K562 (cell line): ENCODE results near the gene STX1A. TPM values are rescaled to one million over a fixed set of nuclear protein-coding genes. Genes with fewer than 3 reads are reported as not detected.
"Not testable (repeated sequence)": the region's sequence is repeated elsewhere in the genome, so short reads cannot be mapped to it uniquely, and the experiment has no call there.

ENCODE experiments used
- ATAC-seq: fragments of 200-7000 bp; cut with Tn5 transposase; 3 replicates; pipeline ENCODE4 v1.9.1; 2020; ENCODE audit warnings: moderate library complexity
- BruUV-seq: library from RNA; stranded (reverse); fragments of 400-500 nt; replicated peaks from 2 replicates; lab custom pipeline; 2021; lab: Mats Ljungman, UMichigan
- CTCF ChIA-PET: fragments of 300-600 bp; formaldehyde crosslinking; extraction: SDS; loops from one replicate; lab custom pipeline; 2021; ENCODE audit warnings: low intra/inter-chr PET ratio; lab: Yijun Ruan, JAX
- POLR2A ChIA-PET: fragments of 300-600, 350-650 bp; sonication (Branson Sonifier 250); formaldehyde crosslinking; extraction: SDS; loops from one replicate; lab custom pipeline; 2021; ENCODE audit warnings: antibody characterized with exemption, inconsistent platforms; lab: Yijun Ruan, JAX
- DNase-seq, 4 experiments: peaks; one replicate each; pipeline versions ENCODE4 v3.0.0 to v3.0.0-alpha.2; 2011 to 2018; ENCODE audit warnings: low spot score in 3 of 4, mixed read lengths in 3 of 4; ENCODE audit errors: extremely low read depth in 1 of 4
- FAIRE-seq: peaks from 2 replicates; lab custom pipeline; 2011; peaks lifted over from hg19 to GRCh38; lab: Jason Lieb, UNC
- H2AFZ ChIP-seq: 2 replicates; pipeline ENCODE4 v1.6.0; 2011; ENCODE audit warnings: low read depth, low read length, control low read depth, inconsistent platforms
- H3K27ac ChIP-seq: fragments of 200-600 bp; 3 replicates; pipeline ENCODE4 v1.8.0; 2011; ENCODE audit warnings: low read depth, mild to moderate bottlenecking, control low read depth, inconsistent platforms, low read length, moderate library complexity, mixed read lengths; ENCODE audit errors: extremely low read depth
- H3K27me3 ChIP-seq, 2 experiments: fragments of 300-600 bp in 1 of 2; 2 replicates in 1 of 2; 3 replicates in 1 of 2; pipeline versions ENCODE4 v1.6.0 to v1.8.0; 2011; ENCODE audit warnings: inconsistent platforms in 2 of 2, low read length in 2 of 2, mild to moderate bottlenecking in 1 of 2, mixed read lengths in 1 of 2, moderate library complexity in 1 of 2; ENCODE audit not compliant: control insufficient read depth in 2 of 2, insufficient read depth in 2 of 2
- H3K36me3 ChIP-seq: fragments of 300-600 bp; 3 replicates; pipeline ENCODE4 v1.8.0; 2011; ENCODE audit warnings: mild to moderate bottlenecking, low read length, inconsistent platforms; ENCODE audit not compliant: control insufficient read depth, insufficient read depth
- H3K4me1 ChIP-seq, 2 experiments: fragments of 200-600 bp in 1 of 2; replicated peaks in 1 of 2; 2 replicates in 1 of 2; 3 replicates in 1 of 2; pipeline versions ENCODE4 v1.5.1 to v1.8.0; 2011; ENCODE audit warnings: inconsistent platforms in 2 of 2, low read length in 2 of 2, mild to moderate bottlenecking in 1 of 2, mixed read lengths in 1 of 2, moderate library complexity in 1 of 2; ENCODE audit not compliant: control insufficient read depth in 2 of 2, insufficient read depth in 2 of 2
- H3K4me2 ChIP-seq: 2 replicates; pipeline ENCODE4 v1.6.1; 2011; ENCODE audit warnings: low read length, control low read depth, inconsistent platforms, mixed read lengths; ENCODE audit not compliant: insufficient read depth
- H3K4me3 ChIP-seq: fragments of 200-600 bp; sonication (generic), shearing (Covaris generic); 2 replicates; pipeline ENCODE4 v1.5.1; 2016; ENCODE audit warnings: control low read depth, inconsistent platforms
- H3K79me2 ChIP-seq: fragments of 200-600 bp; 3 replicates; pipeline ENCODE4 v1.8.0; 2011; ENCODE audit warnings: low read length, inconsistent platforms; ENCODE audit not compliant: control insufficient read depth, insufficient read depth
- H3K9ac ChIP-seq, 2 experiments: 2 replicates each; pipeline versions ENCODE4 v1.6.0 to v1.6.1; 2011; ENCODE audit warnings: low read depth in 2 of 2, low read length in 2 of 2, control low read depth in 1 of 2, inconsistent platforms in 1 of 2, mild to moderate bottlenecking in 1 of 2, mixed read lengths in 1 of 2; ENCODE audit not compliant: insufficient read depth in 1 of 2
- H3K9me1 ChIP-seq: one replicate; pipeline ENCODE4 v1.6.0; 2011; ENCODE audit warnings: inconsistent platforms, mild to moderate bottlenecking, low read length, moderate library complexity; ENCODE audit not compliant: control insufficient read depth, insufficient read depth
- H3K9me3 ChIP-seq: replicated peaks from 2 replicates; pipeline ENCODE4 v1.5.1; 2011; ENCODE audit warnings: low read depth, low read length, inconsistent platforms; ENCODE audit not compliant: control insufficient read depth, insufficient read depth
- H4K20me1 ChIP-seq: replicated peaks from 2 replicates; pipeline ENCODE4 v1.6.1; 2011; ENCODE audit warnings: low read length, inconsistent platforms, mixed read lengths; ENCODE audit not compliant: control insufficient read depth, insufficient read depth
- CBFA2T3 ChIP-seq: fragments of 450-650 bp; IDR thresholded peaks from 2 replicates; pipeline ENCODE4 v1.6.1; 2017
- CBX3 ChIP-seq, 2 experiments: IDR thresholded peaks; 1 replicate in 1 of 2; 2 replicates in 1 of 2; pipeline ENCODE4 v1.6.1; 2012; ENCODE audit warnings: inconsistent platforms in 2 of 2, low read length in 2 of 2, borderline replicate concordance in 1 of 2, control low read depth in 1 of 2
- CBX5 ChIP-seq: IDR thresholded peaks from 2 replicates; pipeline ENCODE4 v1.6.1; 2014; ENCODE audit warnings: low read depth, borderline replicate concordance
- TRIM24 ChIP-seq, 2 experiments: fragments of 450-650 bp; IDR thresholded peaks; 2 replicates each; pipeline ENCODE4 v1.6.1; 2016
- TRIM28 ChIP-seq: fragments of 450-650 bp; IDR thresholded peaks from 2 replicates; pipeline ENCODE4 v1.6.1; 2017
- ZFP36 ChIP-seq: fragments of 150-350 bp; IDR thresholded peaks from 2 replicates; pipeline ENCODE4 v1.6.1; 2018; ENCODE audit warnings: low read length, low read depth; ENCODE audit not compliant: partially characterized antibody
- ZNF280A ChIP-seq: fragments of 450-650 bp; IDR thresholded peaks from 2 replicates; pipeline ENCODE4 v1.6.1; 2018; ENCODE audit warnings: mild to moderate bottlenecking, low read depth; ENCODE audit not compliant: partially characterized antibody
- ZNF431 ChIP-seq: sonication (generic); formaldehyde crosslinking; IDR thresholded peaks from 2 replicates; pipeline ENCODE4 v1.8.0; 2022; ENCODE audit warnings: mild to moderate bottlenecking, missing genetic modification reagents
- WGBS: fragments of 100-300 bp; shearing (Covaris generic); methylation state at CpG from one replicate; pipeline ENCODE4 v1.1.6; 2016; ENCODE audit warnings: low coverage, mixed read lengths; ENCODE audit not compliant: insufficient coverage; ENCODE audit errors: missing lambda C conversion rate; 5-methylcytosine and 5-hydroxymethylcytosine counted together
- in situ Hi-C: fragments of 300-500 bp; cut with MboI; formaldehyde crosslinking; loops from 4 replicates; pipeline ENCODE4 v1.15.0; 2018; ENCODE audit warnings: inconsistent platforms, mixed read lengths
- intact Hi-C: fragments of 100-400 bp; cut with micrococcal nuclease; formaldehyde crosslinking; loops from 2 replicates; pipeline ENCODE4 v1.14.2; 2022
- polyA plus RNA-seq, 8 experiments: library from polyadenylated mRNA; depleted of rRNA in 4 of 8; stranded (reverse) in 5 of 8; unstranded in 3 of 8; fragments of >200 nt; fragmentation: Nextera tagmentation in 2 of 8; fragmentation: Illumina TruSeq in 1 of 8; extraction: Ambion mirVana in 2 of 8; extraction: Trizol in 1 of 8; gene quantifications; 2 replicates each; pipeline versions ENCODE4 v1.2.1 to v1.2.3, GENCODE V29; 2011 to 2014; ENCODE audit warnings: inconsistent platforms in 1 of 8, missing spikeins in 1 of 8
- total RNA-seq, 7 experiments: library from RNA; depleted of rRNA in 6 of 7; stranded (reverse); fragments of >200 nt in 6 of 7; fragmentation: Illumina TruSeq in 2 of 7; extraction: Trizol in 2 of 7; gene quantifications; 2 replicates each; pipeline versions ENCODE4 v1.2.1 to v1.2.3, GENCODE V29; 2011 to 2021; ENCODE audit warnings: low replicate concordance in 1 of 7

STX1A gene
- total and polyA plus RNA-seq, 9 of the 15 experiments (the other 6 are each of a cell fraction or from before 2014, with no cell fraction given): 0.04 to 15.1 (median 6.3) TPM

GRCh38 chr7:73655309-73655708, 64.2 kb downstream of the STX1A start:
- H3K36me3 ChIP-seq, ATAC-seq, CTCF ChIA-PET, H3K4me2 ChIP-seq, H3K4me1 ChIP-seq, H3K9me1 ChIP-seq, BruUV-seq, H3K27ac ChIP-seq, intact Hi-C loops, DNase-seq, H4K20me1 ChIP-seq, in situ Hi-C loops, H3K79me2 ChIP-seq, H3K4me3 ChIP-seq, H3K9ac ChIP-seq, FAIRE-seq, H2AFZ ChIP-seq, H3K9me3 ChIP-seq: not testable (repeated sequence)
- WGBS: 1% methylated on average over 4 of the region's 4 CpGs
- peaks cover 20 to 36% of the 10 kb centered on the region in 2 experiments for H3K27me3 ChIP-seq
- peak in 1 of 2 experiments; percentile 41; a peak in 1 of 3 replicates for TF ChIP-seq CBX3 (IDR thresholded peaks at IDR 0.05; ENCODE audit: borderline replicate concordance in 1 of 2, low read length in 2 of 2)
- TF ChIP-seq ZFP36: peak; percentile 45
- peak; percentile 24; the same call in 1 of the 2 replicates for TF ChIP-seq CBFA2T3
- peak; percentile 100 for TF ChIP-seq ZNF431 (CRISPR knock-in tag)
- peak; percentile 41 to 53; a peak in 2 of 4 replicates for TF ChIP-seq TRIM24 (IDR thresholded peaks at IDR 0.05)
- TF ChIP-seq ZNF280A: peak; percentile 68
- peak; percentile 77 for TF ChIP-seq TRIM28
- peak; percentile 42; the same call in 1 of the 2 replicates for TF ChIP-seq CBX5
- POLR2A ChIA-PET: interaction anchor here (0.9 kb wide), 1 partner anchor 65 kb away, joined by 4 read pairs; no protein-coding TSS in a partner anchor
